ENCODE data around the gene ADAMTS3.
"Not testable (repeated sequence)": the region's sequence is repeated elsewhere in the genome, so short reads cannot be mapped to it uniquely, and the experiment has no call there.

Gene ADAMTS3

DNA sequence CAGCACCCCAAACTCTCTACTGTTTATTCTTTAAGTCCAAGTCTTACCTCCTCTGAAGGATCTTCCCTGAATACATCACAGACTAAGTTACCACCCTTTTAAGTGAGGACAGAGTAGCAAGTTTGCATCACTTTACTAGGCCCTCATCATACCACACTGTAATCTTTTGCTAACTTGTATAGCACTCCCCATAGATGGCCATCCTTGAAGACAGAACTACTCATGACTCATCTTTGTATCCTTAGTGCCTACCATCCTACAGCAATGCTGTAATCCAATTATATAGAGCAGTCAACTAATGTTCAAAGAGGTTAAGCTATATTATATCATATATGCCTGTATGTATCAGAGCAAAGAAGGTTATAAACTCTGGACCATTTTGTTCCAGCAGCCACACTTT is 101.4 kb downstream of the ADAMTS3 start:
- no peak for DNase-seq

DNA sequence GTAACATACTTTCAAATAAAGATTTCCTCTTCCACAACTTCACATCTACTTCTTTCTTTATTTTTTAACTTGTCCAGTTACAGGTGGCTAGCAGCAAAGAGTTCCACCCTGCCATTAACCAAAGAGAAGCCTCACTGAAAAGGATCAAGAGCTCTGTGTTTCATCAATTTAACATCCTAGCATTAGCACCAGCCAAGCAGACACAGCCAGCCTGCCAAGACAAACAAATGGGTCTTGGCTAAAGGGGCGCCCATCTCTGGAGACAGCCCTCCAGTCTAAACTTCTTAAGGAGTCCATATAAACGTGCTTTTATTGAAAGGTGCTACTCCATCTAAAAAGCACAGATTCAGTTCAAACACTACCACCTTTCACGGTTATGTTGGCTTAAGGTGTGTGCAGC is 105.3 kb downstream of the ADAMTS3 start:
- DNase-seq: no peak

DNA sequence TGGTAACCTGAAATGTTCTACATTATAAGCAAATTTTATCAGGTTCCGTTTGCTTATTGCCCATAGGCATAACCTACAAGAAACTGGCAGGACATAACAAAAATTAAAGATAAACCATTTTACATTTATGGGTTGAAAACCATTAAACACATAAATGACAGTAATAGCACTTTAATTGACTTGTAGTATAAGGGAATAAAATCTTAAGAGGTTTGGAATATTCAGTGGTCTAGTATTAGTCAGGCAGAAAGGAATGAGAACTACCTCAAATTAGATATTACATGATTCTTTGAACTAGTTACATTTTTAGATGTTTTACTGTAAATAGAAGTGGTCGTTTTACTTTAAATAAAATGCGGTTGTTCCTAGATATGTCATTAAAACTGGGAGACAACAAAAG is 111.9 kb downstream of the ADAMTS3 start:
- no peak for DNase-seq

DNA sequence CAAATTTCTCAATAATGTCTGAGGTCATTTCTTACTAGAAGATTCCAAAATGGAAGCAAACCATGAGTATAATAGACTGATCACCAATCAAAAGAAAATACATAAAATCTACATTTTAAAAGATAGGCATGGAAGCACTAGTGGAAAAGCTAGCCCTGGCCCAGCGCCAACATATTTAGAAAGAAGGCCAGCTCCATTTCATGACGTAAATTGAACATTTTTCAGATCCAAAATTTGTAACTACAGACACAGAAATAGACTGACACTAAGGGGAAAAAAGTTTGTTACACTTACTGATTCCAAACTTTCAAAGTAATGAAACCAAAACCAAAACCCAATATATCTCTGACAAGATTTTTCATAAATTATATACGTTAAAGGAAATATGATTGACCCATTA is 117.7 kb downstream of the ADAMTS3 start:
- DNase-seq: peak; percentile 16

DNA sequence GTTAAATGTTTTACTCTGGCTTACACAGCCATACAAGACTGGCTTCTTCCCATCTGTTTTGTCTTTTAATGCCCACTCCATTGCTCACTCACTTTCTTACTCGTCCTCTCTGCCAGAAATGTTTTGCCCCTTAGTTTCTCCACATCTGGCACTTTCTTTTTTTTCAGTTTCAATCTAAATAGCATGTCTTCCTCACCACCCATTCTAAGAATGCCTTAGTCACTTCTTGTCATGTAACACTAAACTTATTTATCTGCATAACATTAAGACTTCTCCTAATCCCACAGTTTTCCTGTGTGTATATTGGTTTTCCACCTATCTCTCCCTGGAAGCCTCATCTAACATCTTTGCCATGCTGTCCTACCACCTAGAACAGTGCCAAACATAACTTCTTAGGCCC is 119.3 kb downstream of the ADAMTS3 start:
- DNase-seq: no peak

DNA sequence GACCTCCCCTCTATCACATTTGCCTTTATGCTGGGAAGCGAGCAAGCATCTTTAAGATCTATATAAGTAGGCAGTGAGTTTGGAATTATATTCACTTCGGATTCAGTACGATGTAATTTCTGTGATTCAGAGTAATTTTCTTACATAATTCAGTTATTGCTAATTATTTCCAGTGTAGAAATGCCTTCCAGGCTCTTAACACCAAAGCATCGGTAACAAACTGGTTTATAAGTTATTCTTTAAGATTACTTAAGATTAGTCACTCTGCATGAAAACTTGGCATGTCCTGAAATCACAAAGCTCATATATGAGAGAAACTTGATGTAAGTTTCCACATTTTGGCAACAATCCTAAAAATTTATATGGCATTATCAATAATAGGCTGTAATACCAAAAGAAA is 120.8 kb downstream of the ADAMTS3 start:
- no peak for DNase-seq

DNA sequence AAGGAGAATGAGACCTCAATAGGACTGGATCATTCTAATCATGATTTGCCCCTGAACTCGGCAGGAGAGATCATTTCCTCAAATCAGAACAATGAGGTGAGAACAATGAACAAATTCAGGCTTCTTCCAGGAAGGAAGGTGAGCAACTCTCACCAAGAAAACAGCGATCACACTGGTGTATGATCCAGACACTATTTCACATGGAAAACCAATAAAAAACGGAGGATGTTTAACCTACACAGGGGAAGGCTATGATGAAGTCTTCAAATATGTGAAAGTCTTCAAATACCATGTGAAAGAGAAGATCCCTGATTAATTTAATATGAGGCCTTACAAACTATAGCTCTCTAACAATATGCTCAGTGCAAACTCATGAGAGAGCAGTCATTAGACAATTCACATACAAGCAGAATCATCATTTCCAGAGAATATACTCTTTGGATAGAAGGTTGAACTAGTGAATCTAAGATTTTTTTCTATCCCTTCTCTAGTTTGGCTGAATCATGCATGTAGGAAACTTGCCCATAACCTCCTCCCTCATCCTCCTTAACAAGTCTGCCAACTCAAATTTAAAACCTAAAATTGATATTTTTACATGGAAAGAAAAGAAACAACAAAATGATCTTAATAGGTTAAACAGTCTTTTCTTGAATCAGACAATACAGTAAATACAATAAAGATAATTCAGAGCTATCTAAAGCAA is 122.5 kb downstream of the ADAMTS3 start:
- no peak for DNase-seq

DNA sequence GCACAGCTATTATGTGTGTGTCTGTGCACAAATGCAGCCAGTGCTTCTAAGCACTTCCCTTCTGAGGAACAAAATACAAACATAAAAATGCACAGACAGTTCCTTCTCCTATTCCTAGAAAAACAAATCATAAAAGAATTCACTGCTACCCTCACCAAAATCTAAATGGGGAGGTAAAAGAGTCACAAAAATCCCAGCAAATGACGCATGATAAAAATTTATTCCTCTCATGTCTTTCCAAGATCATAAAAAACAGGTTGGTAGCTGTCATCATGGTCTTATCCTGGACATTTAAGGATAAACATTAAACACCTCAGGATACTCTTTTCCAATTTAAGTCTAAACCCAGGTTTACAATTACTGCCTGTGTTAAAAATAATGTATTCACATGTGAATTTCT is 124.9 kb downstream of the ADAMTS3 start:
- DNase-seq: no peak

DNA sequence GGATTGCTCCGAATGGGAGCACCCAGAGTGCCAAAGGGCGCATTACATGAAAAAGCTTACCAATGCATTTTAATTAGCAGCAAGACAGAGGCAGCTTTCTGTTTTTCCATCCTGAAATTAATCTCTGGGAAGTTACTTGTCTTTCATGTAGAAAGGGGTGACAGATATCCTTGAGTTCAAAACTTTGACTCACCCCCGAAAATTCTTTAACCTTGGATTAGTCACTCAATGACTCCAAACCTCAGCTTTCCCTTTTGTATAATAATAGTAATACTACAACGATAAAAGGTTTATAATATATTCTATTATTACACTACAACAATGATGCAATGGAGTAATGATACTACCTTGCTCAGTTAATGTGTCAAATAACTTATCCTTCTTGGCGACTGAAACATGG is 126.3 kb downstream of the ADAMTS3 start:
- DNase-seq: no peak

DNA sequence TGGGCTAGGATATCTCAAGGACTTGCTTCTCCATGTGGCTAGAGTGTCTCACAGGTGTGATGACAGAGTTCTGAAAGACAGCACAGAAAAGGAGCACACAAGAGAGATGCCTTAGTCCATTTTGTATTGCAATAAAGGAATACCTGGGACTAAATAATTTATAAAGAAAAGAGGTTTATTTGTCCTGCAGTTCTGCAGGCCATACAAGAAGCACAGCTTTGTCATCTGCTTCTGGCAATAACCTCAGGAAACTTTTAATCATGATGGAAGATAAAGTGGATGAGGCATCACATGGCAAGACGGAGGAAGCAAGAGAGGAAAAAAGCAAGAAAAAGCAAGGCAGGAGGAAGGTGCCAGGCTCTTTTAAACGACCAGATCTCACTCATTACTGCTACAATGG is 126.9 kb downstream of the ADAMTS3 start:
- no peak for DNase-seq

DNA sequence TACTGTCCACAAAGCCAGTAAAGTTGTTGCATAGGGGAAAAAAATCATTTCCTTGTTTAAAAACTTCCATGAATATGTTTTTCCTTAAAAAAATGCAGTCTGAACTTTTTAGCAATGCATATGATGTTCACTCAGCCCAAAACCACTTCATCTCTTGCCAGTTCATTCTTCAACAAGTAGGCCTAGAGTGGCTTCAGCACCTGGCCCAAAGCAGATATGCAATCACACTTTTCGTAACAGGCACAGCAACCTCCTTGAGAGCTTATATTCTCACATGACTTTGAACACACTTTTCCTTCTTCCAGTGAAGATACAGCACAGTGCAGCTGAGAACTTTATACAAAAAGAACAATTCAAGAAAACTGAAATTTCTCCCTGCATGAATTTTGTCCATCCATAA is 128.6 kb downstream of the ADAMTS3 start:
- no peak for DNase-seq

DNA sequence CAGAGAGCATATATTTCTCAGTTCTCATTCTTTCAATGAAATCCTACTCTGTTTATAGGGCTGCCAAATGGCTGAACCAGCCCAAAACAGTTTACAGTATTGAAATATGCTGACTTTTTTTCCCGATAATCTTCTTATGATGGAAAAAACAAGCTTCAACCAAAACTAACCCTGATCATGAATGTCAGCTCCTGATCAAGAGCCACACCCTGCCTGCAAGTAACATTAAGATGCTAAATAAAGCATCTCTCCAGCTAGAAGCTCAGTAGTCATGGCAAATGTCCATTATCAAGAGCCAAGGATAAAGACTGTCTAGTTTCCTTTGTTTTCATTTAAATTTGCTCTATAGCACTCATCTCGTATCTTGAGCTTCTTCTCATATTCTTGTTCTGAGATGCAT is 136.0 kb downstream of the ADAMTS3 start:
- DNase-seq: no peak

DNA sequence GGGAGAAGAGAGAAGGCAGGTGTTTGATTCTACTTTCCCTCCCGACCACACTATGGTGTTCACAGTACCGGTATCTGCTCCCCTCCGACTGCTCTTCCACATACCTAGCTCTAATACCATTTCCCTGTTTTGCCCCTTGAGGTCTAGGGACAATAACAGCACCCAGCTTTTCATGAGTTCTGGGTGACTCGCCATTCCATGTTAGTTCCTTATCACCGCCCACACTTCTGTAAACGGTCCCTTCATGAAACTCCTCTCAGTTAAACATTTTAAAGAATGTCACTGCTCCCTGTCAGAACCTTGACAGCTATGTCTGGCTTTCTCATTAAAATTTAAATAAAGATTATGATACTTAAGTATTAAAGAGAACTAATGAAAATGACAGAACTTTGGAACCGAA is 136.7 kb downstream of the ADAMTS3 start:
- DNase-seq: no peak

DNA sequence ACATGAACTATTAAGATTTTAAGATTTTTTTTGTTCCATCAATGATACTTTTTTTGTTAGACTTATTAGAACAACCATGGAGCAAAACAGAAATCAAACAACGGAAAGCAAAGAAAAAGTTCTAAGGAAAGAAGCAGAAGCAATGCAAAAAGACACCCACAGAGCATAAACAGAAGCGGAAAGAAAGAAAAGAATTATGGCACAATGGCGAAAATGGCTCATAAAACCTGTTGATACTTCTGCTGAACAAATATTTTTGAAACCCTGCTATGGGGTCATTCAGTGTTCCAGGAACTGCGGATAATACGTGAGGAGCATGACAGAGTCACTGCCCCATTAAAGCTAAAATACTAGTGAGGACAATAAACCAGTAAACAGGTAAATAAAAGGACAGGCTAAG is 138.0 kb downstream of the ADAMTS3 start:
- no peak for DNase-seq

DNA sequence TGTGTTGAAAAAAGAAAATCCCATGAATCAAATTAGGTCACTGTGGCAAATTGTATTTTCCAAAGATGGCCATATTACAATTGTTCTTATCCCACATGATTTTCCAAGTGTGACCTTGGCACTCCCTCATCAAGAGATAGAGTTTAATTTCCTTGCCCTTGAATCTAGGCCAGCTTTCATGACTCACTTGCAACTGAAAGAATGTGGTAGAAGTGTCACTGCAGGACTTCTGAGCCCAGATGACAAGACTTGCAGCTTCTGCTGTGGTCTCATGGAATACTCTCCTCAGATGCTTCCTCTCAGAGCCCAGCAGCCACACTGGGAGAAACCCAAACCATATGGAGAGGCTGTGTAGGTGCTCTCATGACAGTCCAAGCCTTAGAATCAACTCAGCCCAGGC is 139.0 kb downstream of the ADAMTS3 start:
- no peak for DNase-seq

DNA sequence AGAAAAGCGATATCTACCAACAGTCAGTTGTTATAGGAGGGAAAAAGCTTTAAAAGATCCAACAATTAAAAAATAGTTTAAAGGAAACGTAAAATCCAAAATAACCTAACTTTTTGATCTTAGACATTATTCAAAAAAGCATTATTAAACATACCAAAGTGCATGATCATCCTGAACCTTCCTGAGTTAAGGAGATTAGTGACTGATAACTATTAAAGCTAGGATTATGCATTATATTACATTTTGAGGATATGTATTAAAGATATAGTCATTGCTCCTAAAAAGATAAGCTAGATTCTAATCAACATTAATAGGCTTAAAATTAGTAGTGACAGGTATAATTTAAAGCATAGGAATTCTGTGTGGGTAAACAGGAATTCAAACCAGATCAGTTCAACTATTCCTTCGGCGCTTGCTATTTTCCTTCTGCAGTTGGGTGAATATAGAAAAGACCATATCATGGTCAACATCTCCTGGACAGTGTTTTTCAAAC is 139.6 kb downstream of the ADAMTS3 start:
- DNase-seq: no peak

DNA sequence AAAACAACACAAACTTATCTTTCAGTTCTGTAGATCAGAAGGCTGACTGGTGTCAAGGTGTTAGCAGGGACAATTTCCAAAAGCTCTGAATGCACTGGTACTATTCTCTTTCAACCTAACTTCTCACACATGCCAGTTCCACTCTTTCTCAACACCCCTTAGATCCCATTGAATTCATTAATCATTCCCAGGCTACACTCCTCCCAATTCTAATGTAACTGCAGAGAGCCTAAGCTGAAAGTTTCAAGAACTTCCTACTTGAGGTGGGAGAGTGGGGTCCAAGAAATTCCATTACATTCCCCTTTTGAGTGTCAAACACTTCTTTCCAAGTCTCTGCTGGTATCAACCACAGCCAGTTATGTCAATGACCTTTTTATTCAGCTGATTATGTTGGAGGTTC is 142.0 kb downstream of the ADAMTS3 start:
- DNase-seq: no peak

DNA sequence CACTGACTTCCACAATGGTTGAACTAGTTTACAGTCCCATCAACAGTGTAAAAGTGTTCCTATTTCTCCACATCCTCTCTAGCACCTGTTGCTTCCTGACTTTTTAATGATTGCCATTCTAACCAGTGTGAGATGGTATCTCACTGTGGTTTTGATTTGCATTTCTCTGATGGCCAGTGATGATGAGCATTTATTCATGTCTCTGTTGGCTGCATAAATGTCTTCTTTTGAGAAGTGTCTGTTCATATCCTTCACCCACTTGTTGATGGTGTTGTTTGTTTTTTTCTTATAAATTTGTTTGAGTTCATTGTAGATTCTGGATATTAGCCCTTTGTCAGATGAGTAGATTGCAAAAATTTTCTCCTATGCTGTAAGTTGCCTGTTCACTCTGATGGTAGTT is 143.1 kb downstream of the ADAMTS3 start:
- DNase-seq: not testable (repeated sequence)

DNA sequence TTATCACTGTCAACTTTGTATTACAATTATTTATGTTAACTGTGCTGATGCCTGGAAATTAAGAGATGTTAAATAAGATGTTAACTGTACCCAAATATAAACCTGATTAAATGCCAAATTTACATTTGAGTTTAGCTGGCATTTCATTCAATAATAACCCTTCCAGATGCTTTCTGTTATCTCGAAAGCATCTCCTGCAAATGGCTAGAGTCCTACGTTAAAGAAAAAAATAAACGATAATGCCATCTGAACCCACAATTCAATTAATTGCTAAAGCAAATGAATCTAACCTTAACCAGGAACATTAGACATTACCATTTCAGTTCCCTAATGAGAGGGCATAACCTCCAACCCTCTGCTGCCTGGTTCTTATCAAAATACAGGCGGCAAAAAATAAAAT is 145.0 kb downstream of the ADAMTS3 start:
- DNase-seq: no peak

DNA sequence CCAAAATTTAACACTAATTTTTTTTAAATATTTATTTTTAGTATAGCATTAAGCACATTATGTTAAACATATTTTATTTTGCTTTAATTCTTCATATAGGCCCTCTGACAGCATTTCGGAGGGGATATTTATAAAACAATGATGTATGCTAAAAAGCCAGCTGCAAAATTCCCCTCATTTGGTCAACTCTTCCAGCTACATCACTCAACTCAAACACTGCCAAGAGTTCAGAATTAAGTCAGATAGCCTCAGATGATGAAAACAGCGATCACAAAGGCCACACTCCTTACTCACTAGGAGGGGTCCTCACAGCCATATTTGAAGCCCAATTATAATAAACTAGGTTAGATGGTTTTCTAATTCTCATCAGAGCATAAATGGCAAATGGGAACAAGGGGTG is 146.6 kb downstream of the ADAMTS3 start:
- DNase-seq: no peak

DNA sequence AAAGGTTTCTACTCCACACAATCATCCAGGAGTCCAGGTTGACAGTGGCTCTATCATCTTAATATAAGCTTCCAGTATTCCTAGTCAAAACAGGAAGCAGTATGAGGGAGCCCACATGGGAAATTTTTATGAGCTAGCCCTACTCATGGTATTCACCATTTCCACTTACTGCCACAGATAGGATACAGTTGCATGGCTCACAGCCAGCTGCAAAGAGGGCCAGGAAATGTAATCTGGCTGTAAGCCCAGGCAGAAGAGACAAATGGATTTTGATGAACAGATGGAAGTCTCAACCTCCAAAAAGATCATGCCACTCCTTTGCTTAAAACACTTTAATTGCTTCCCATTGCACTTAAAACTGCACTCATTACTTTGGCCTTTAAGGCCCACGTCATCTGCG is 150.6 kb downstream of the ADAMTS3 start:
- DNase-seq: peak; percentile 27

DNA sequence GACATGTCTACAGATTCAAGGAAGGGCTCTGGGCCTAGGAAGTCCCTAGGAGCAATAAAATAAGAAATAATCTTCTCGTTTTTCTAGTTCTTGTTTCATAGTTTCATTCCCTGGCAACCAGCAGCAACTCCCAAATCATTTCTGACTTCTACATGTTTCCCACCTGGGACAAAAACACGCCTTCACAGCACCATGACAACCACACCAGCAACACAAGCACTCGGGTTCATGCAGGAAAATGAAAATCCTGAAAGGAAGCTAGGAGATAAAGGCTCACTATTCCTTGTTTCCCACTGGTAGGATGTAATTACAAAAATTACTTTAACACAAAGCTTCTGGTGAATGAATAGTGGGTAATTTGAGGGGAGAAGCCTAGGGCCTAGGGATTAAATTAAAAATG is 158.9 kb downstream of the ADAMTS3 start:
- DNase-seq: no peak

DNA sequence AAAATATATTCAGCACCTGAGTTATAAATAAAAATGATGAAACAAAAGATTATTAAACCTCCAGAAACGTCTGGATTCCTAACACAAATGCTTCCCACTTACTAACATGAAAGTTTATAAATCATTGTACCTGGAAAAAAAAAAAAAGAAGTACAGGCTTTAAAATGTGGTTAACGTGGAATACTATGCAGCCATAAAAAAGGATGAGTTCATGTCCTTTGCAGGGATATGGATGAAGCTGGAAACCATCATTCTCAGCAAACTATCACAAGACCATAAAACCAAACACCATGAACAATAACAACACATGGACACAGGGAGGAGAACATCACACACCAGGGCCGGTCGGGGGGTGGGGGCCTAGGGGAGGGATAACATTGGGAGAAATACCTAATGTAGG is 160.5 kb downstream of the ADAMTS3 start:
- no peak for DNase-seq

DNA sequence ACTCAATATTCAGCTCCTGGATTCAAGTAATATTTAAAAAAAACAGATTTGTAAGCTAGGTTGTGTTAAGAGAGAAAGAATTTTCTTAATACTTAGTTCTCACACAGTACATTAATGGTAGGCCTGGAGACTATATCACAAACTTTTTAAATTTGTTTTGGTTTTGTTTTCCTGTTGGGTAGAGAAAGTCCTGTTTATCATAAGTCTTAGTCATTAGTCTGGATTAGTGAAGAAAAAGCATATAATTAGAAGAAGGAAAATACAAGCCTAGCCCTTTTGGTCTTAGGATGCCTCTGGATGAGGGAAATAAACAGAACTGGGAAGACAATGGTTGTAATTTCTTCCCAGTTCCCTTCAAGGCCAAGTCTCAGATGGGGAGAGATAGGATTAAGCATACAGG is 163.6 kb downstream of the ADAMTS3 start:
- DNase-seq: no peak

DNA sequence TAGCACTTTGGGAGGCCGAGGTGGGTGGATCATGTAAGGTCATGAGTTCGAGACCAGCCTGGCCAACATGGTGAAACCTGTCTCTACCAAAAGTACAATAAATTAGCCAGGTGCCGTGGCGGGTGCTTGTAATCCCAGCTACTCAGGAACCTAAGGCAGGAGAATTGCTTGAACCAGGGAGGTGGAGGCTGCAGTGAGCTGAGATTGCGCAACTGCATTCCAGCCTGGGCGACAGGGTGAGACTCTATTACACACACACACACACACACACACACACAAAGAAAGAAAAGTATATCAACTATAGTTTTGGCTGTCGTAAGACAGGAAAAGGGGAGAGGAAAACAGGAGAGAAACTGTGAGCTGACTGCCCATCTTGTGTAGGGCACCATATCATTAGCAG is 171.7 kb downstream of the ADAMTS3 start:
- no peak for DNase-seq
